GM12892 (cell line): ENCODE results near the gene SIPA1L3.

Experiments
- POLR2A ChIP-seq: IDR thresholded peaks from 2 replicates; pipeline ENCODE4 v1.6.1; 2011; ENCODE audit warnings: low read depth, low read length, control low read depth
- POLR2AphosphoS5 ChIP-seq: IDR thresholded peaks from 2 replicates; pipeline ENCODE4 v1.6.1; 2011; ENCODE audit warnings: low read depth, low read length, control low read depth

GRCh38 chr19:38162094-38162493 lies 255.1 kb downstream of the SIPA1L3 start:
- TF ChIP-seq POLR2A, result no peak
- no peak for TF ChIP-seq POLR2AphosphoS5
